Thyroid gland (tissue), 4 donors: ENCODE results near the gene MPPED2. TPM values are rescaled to one million over a fixed set of nuclear protein-coding genes. Genes with fewer than 3 reads are reported as not detected.

Experiments used
- DNase-seq, 2 donors: peaks; one replicate each; pipeline ENCODE4 v3.0.0-alpha.2; 2019
- H3K27ac ChIP-seq, 3 donors: fragments of 200-600 bp; sonication (generic); 1 replicate in 2 of 3; 2 replicates in 1 of 3; pipeline ENCODE4 v1.5.1; 2016 to 2019; ENCODE audit warnings: mild to moderate bottlenecking in 1 of 3, moderate library complexity in 1 of 3
- H3K27me3 ChIP-seq: fragments of 200-600 bp; sonication (generic); one replicate; pipeline ENCODE4 v1.5.1; 2019
- H3K36me3 ChIP-seq, 2 donors: fragments of 200-600 bp; sonication (generic); one replicate each; pipeline ENCODE4 v1.5.1; 2016 to 2019
- H3K4me1 ChIP-seq, 2 donors: fragments of 200-600 bp; sonication (generic); one replicate each; pipeline ENCODE4 v1.5.1; 2017 to 2019
- H3K4me3 ChIP-seq, 3 donors: fragments of 200-600 bp; sonication (generic); replicated peaks in 1 of 3; 1 replicate in 2 of 3; 2 replicates in 1 of 3; pipeline ENCODE4 v1.5.1; 2016; ENCODE audit warnings: mild to moderate bottlenecking in 1 of 3
- H3K9me3 ChIP-seq: fragments of 200-600 bp; sonication (generic); one replicate; pipeline ENCODE4 v1.5.1; 2017
- POLR2A ChIP-seq, 2 donors: fragments of 450-650 bp; IDR thresholded peaks; one replicate each; pipeline ENCODE4 v1.6.1; 2017; ENCODE audit warnings: antibody characterized with exemption in 2 of 2, mild to moderate bottlenecking in 2 of 2, moderate library complexity in 1 of 2
- WGBS, 2 donors: methylation state at CpG; one replicate each; pipeline ENCODE4 v1.1.5; 2017; 5-methylcytosine and 5-hydroxymethylcytosine counted together
- intact Hi-C: fragments of 100-400 bp; cut with DNase I; formaldehyde crosslinking; loops from one replicate; pipeline ENCODE4 v1.15.1; 2023
- total RNA-seq, 4 donors: library from RNA; depleted of rRNA; stranded (reverse); fragments of >200 nt; gene quantifications; one replicate each; pipeline ENCODE4 v1.2.3, GENCODE V29; 2016
- TF ChIP-seq, protein P1 (sequence below), 6 experiments: fragments of 200-600 bp in 3 of 6; fragments of 450-650 bp in 3 of 6; sonication (generic) in 3 of 6; IDR thresholded peaks; one replicate each; pipeline ENCODE4 v1.5.1; 2016 to 2019; ENCODE audit warnings: antibody characterized with exemption in 6 of 6, mild to moderate bottlenecking in 2 of 6, inconsistent platforms in 1 of 6, moderate library complexity in 1 of 6

Gene MPPED2
- total RNA-seq, 4 donors from 2014 or later, result 35.5 to 103 (median 75.0) TPM

DNA sequence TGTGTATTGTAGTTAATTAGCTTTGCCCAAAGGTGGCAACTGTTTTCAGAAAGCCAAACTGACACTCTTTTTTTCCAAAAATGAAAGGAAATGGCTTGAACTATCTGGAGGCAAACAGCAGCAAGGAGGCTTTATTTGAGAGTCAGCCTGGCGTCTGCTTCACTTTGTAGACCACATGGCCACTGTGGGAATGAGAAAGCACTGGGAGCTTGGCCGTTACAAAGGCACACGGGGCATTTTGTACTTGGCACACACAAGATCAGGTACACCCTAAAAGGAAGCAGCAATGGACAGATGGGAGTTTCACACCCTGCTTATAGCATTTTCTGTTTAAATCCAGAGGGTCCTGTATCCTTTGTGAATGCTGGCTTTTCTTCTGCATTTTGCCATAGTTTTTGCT is 126.3 kb downstream of the MPPED2 start:
- Histone ChIP-seq H3K27me3 (no peaks in the 10 kb centered on the region), H3K27ac (no peak overlapping the region), H3K4me1 (peaks cover 8 to 18% of the 10 kb centered on the region in 2 donors), H3K36me3 (no peaks in the 10 kb centered on the region), H3K4me3 (no peak overlapping the region), H3K9me3 (no peaks in the 10 kb centered on the region)
- TF ChIP-seq, protein P1, sequence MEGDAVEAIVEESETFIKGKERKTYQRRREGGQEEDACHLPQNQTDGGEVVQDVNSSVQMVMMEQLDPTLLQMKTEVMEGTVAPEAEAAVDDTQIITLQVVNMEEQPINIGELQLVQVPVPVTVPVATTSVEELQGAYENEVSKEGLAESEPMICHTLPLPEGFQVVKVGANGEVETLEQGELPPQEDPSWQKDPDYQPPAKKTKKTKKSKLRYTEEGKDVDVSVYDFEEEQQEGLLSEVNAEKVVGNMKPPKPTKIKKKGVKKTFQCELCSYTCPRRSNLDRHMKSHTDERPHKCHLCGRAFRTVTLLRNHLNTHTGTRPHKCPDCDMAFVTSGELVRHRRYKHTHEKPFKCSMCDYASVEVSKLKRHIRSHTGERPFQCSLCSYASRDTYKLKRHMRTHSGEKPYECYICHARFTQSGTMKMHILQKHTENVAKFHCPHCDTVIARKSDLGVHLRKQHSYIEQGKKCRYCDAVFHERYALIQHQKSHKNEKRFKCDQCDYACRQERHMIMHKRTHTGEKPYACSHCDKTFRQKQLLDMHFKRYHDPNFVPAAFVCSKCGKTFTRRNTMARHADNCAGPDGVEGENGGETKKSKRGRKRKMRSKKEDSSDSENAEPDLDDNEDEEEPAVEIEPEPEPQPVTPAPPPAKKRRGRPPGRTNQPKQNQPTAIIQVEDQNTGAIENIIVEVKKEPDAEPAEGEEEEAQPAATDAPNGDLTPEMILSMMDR (IDR thresholded peaks at IDR 0.05), result no peak
- TF ChIP-seq POLR2A (IDR thresholded peaks at IDR 0.05), result no peak
- intact Hi-C loops, result no loop called here
- no peak for DNase-seq
- WGBS, 2 donors, result 71 to 85% methylated on average over 3 of the region's 3 CpGs

DNA sequence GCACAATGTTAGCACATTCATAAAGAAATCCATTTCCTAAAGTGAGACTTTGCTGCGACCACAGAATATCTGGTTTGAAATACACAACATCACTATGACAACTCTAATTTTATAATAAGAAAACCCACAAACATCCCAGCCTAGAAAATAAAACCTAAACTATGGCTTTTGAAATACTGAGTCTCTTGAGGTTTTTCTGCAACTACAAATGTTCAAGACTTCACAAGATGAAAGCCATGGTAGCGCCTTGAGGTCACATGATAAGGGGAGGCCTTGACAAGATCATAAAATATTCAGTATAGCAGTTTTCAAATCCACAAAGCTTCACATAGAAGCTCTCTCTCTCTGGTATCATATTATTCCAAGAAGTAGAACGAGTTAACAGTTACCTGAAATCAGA is 126.8 kb downstream of the MPPED2 start:
- H3K27me3 ChIP-seq, result no peaks in the 10 kb centered on the region
- 94 to 98% methylated on average over 3 of the region's 3 CpGs for WGBS, 2 donors
- no peaks in the 10 kb centered on the region for H3K36me3 ChIP-seq
- no peaks in the 10 kb centered on the region for H3K9me3 ChIP-seq
- H3K27ac ChIP-seq, result no peak overlapping the region
- H3K4me3 ChIP-seq, result no peak overlapping the region
- peaks cover 13 to 23% of the 10 kb centered on the region in 2 donors for H3K4me1 ChIP-seq
- TF ChIP-seq, protein P1 (IDR thresholded peaks at IDR 0.05), result no peak
- no peak for TF ChIP-seq POLR2A (IDR thresholded peaks at IDR 0.05)
- DNase-seq, result no peak
- intact Hi-C loops, result no loop called here

DNA sequence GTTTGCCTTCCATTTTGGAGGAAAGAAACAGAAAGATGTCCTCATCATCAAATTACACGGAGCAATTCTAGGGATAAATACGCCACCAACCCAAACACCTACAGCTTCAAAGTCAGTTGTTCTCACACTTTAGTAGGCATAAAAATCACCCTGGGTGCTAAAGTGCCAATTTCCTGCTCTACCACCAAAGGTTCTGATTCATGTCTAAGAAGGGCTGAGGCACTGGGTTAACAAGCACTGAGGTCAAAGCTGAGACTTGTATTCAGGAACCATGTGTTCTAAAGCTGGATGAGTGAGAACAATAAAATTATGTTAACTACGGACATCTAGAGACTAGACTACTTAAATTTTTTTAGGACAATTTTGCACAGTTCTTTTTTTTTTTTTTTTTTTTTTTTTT is 127.6 kb downstream of the MPPED2 start:
- Histone ChIP-seq H3K27me3 (no peaks in the 10 kb centered on the region), H3K9me3 (no peaks in the 10 kb centered on the region), H3K36me3 (no peaks in the 10 kb centered on the region), H3K27ac (no peak overlapping the region), H3K4me3 (no peak overlapping the region), H3K4me1 (peaks cover 21 to 31% of the 10 kb centered on the region in 2 donors)
- TF ChIP-seq, protein P1 (IDR thresholded peaks at IDR 0.05), result no peak
- no peak for TF ChIP-seq POLR2A (IDR thresholded peaks at IDR 0.05)
- WGBS, 2 donors, result 96 to 97% methylated on average over 3 of the region's 3 CpGs
- intact Hi-C loops, result no loop called here
- no peak for DNase-seq

DNA sequence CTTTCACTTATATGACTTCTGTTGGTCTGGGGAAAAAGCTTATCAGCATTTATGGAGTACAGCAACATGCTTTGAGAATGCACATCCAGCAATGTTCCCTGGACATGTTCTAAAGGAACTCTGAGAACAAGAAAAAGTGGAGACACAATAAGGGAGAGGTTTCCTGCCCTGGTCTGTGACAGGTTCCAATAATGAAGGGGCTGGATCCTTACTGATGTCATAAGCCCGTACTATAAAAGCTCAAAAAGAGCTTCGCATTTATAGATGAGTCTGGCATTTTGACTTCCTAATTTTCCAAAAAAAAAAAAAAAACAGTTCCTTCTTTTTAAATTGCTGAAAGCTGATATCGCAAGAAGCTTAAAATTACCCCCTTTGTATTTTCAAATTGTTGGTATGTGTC is 129.1 kb downstream of the MPPED2 start:
- intact Hi-C loops, result no loop called here
- no peak overlapping the region for H3K4me3 ChIP-seq
- H3K9me3 ChIP-seq, result no peaks in the 10 kb centered on the region
- H3K4me1 ChIP-seq, result peaks cover 23 to 35% of the 10 kb centered on the region in 2 donors
- no peak for TF ChIP-seq POLR2A (IDR thresholded peaks at IDR 0.05)
- TF ChIP-seq, protein P1 (IDR thresholded peaks at IDR 0.05), result no peak
- 90 to 91% methylated on average over 3 of the region's 3 CpGs for WGBS, 2 donors
- H3K27ac ChIP-seq, result no peak overlapping the region
- DNase-seq, result no peak
- H3K36me3 ChIP-seq, result no peaks in the 10 kb centered on the region
- H3K27me3 ChIP-seq, result no peaks in the 10 kb centered on the region

DNA sequence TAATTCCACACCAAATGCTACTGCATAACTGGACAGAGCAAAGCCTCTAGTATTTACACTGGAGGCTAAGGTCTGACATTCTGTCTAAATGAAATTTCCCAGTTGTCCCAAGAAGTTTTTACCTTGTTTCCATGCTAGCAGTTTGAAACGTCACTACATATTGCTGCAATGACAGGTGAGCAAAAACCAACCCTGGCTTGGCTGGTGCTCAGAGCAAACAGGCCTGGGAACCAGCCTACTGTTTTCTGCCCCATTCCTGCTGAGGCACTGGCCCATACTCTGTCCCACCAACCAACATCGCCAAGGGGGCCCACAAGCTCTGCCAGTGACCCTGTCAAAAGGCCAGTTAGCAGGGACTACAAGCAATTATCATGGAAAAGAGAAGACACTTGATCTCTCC is 131.1 kb downstream of the MPPED2 start:
- Histone ChIP-seq H3K9me3 (no peaks in the 10 kb centered on the region), H3K27ac (peak overlapping the region in 1 of 3 donors; percentile 32), H3K36me3 (no peaks in the 10 kb centered on the region), H3K27me3 (no peaks in the 10 kb centered on the region), H3K4me3 (no peak overlapping the region), H3K4me1 (peaks cover 23 to 28% of the 10 kb centered on the region in 2 donors)
- no peak for DNase-seq
- intact Hi-C loops, result no loop called here
- WGBS, 2 donors, result 82 to 86% methylated on average over 2 of the region's 2 CpGs
- TF ChIP-seq POLR2A (IDR thresholded peaks at IDR 0.05), result no peak
- TF ChIP-seq, protein P1 (IDR thresholded peaks at IDR 0.05), result no peak
